Duodenal mucosa (tissue), 2 donors: ENCODE measurements around the gene BBS5.

Experiments used
- H3K27ac ChIP-seq: one replicate; pipeline ENCODE4 v1.7.0; 2013; ENCODE audit warnings: low read depth, low read length
- H3K27me3 ChIP-seq, 2 donors: one replicate each; pipeline ENCODE4 v1.7.0; 2013; ENCODE audit warnings: low read length in 2 of 2, control low read depth in 1 of 2; ENCODE audit not compliant: insufficient read depth in 2 of 2, control insufficient read depth in 1 of 2
- H3K36me3 ChIP-seq, 2 donors: one replicate each; pipeline ENCODE4 v1.7.0; 2013; ENCODE audit warnings: low read length in 2 of 2, control low read depth in 1 of 2; ENCODE audit not compliant: insufficient read depth in 2 of 2, control insufficient read depth in 1 of 2
- H3K4me1 ChIP-seq, 2 donors: one replicate each; pipeline ENCODE4 v1.7.0; 2013; ENCODE audit warnings: low read length in 2 of 2, control low read depth in 1 of 2; ENCODE audit not compliant: insufficient read depth in 2 of 2, control insufficient read depth in 1 of 2
- H3K4me3 ChIP-seq, 2 donors: one replicate each; pipeline ENCODE4 v1.7.0; 2013; ENCODE audit warnings: low read length in 2 of 2, low read depth in 1 of 2
- H3K9ac ChIP-seq, 2 donors: one replicate each; pipeline ENCODE4 v1.7.0; 2013; ENCODE audit warnings: low read length in 2 of 2, low read depth in 1 of 2
- H3K9me3 ChIP-seq, 2 donors: one replicate each; pipeline ENCODE4 v1.7.0; 2013; ENCODE audit warnings: low read length in 2 of 2, control low read depth in 1 of 2; ENCODE audit not compliant: control insufficient read depth in 1 of 2

BBS5 gene

GRCh38 chr2:169461143-169461542 lies 18.2 kb upstream of the BBS5 start:
- Histone ChIP-seq H3K27ac (no peak overlapping the region), H3K4me1 (peaks cover 0 to 14% of the 10 kb centered on the region in 2 donors), H3K27me3 (no peaks in the 10 kb centered on the region), H3K36me3 (no peaks in the 10 kb centered on the region), H3K4me3 (no peak overlapping the region), H3K9me3 (no peaks in the 10 kb centered on the region), H3K9ac (no peak overlapping the region)

GRCh38 chr2:169462896-169463695 lies 16.2 kb upstream of the BBS5 start:
- no peak overlapping the region for H3K9ac ChIP-seq
- H3K4me3 ChIP-seq, result no peak overlapping the region
- no peaks in the 10 kb centered on the region for H3K27me3 ChIP-seq
- no peaks in the 10 kb centered on the region for H3K9me3 ChIP-seq
- H3K27ac ChIP-seq, result no peak overlapping the region
- H3K4me1 ChIP-seq, result peaks cover 0 to 14% of the 10 kb centered on the region in 2 donors
- H3K36me3 ChIP-seq, result no peaks in the 10 kb centered on the region

GRCh38 chr2:169464466-169464865 lies 14.8 kb upstream of the BBS5 start:
- no peak overlapping the region for H3K4me3 ChIP-seq
- H3K9me3 ChIP-seq, result no peaks in the 10 kb centered on the region
- H3K9ac ChIP-seq, result no peak overlapping the region
- H3K27ac ChIP-seq, result no peak overlapping the region
- no peaks in the 10 kb centered on the region for H3K27me3 ChIP-seq
- peaks cover 0 to 14% of the 10 kb centered on the region in 2 donors for H3K4me1 ChIP-seq
- H3K36me3 ChIP-seq, result no peaks in the 10 kb centered on the region

- Histone ChIP-seq H3K36me3 (no peaks in the 10 kb centered on the region), H3K27ac (no peak overlapping the region)
Observed at GRCh38 chr2:169464882-169465281, 14.4 kb upstream of the BBS5 start.

GRCh38 chr2:169468841-169469240 lies 10.5 kb upstream of the BBS5 start:
- H3K4me3 ChIP-seq, result no peak overlapping the region
- no peak overlapping the region for H3K9ac ChIP-seq
- H3K27me3 ChIP-seq, result no peaks in the 10 kb centered on the region
- H3K27ac ChIP-seq, result no peak overlapping the region
- H3K9me3 ChIP-seq, result no peaks in the 10 kb centered on the region
- H3K4me1 ChIP-seq, result no peaks in the 10 kb centered on the region
- H3K36me3 ChIP-seq, result no peaks in the 10 kb centered on the region

More at GRCh38 chr2:169464882-169465281, 14.4 kb upstream of the BBS5 start:
- Histone ChIP-seq H3K27me3 (no peaks in the 10 kb centered on the region), H3K9ac (no peak overlapping the region), H3K9me3 (no peaks in the 10 kb centered on the region), H3K4me1 (peaks cover 0 to 14% of the 10 kb centered on the region in 2 donors), H3K4me3 (no peak overlapping the region)

- Histone ChIP-seq H3K4me3 (no peak overlapping the region), H3K9ac (no peak overlapping the region), H3K27ac (no peak overlapping the region), H3K36me3 (no peaks in the 10 kb centered on the region), H3K9me3 (no peaks in the 10 kb centered on the region), H3K27me3 (no peaks in the 10 kb centered on the region), H3K4me1 (no peaks in the 10 kb centered on the region)
Observed at GRCh38 chr2:169469952-169470572, 9.2 kb upstream of the BBS5 start.

- H3K9ac ChIP-seq, result no peak overlapping the region
- no peaks in the 10 kb centered on the region for H3K9me3 ChIP-seq
- no peak overlapping the region for H3K4me3 ChIP-seq
- no peak overlapping the region for H3K27ac ChIP-seq
- H3K4me1 ChIP-seq, result no peaks in the 10 kb centered on the region
- H3K36me3 ChIP-seq, result no peaks in the 10 kb centered on the region
- no peaks in the 10 kb centered on the region for H3K27me3 ChIP-seq
Observed at GRCh38 chr2:169472249-169472648, 7.0 kb upstream of the BBS5 start.

GRCh38 chr2:169476459-169476858 lies 2.8 kb upstream of the BBS5 start:
- Histone ChIP-seq H3K9me3 (no peaks in the 10 kb centered on the region), H3K36me3 (no peaks in the 10 kb centered on the region), H3K4me1 (peaks cover 4 to 7% of the 10 kb centered on the region in 2 donors), H3K27ac (no peak overlapping the region), H3K27me3 (no peaks in the 10 kb centered on the region), H3K4me3 (no peak overlapping the region), H3K9ac (no peak overlapping the region)

- peaks cover 4% of the 10 kb centered on the region in 2 donors for H3K36me3 ChIP-seq
- H3K27ac ChIP-seq, result no peak overlapping the region
- H3K4me3 ChIP-seq, result peak overlapping the region in 1 of 2 donors; percentile 85
- H3K4me1 ChIP-seq, result peaks cover 4 to 7% of the 10 kb centered on the region in 2 donors
- H3K9ac ChIP-seq, result no peak overlapping the region
- H3K27me3 ChIP-seq, result no peaks in the 10 kb centered on the region
- no peaks in the 10 kb centered on the region for H3K9me3 ChIP-seq
Observed at GRCh38 chr2:169478339-169478738, 955 bp upstream of the BBS5 start.

GRCh38 chr2:169478745-169479256 lies 493 bp upstream of the BBS5 start:
- H3K4me3 ChIP-seq, result peak overlapping the region; percentile 72 to 85
- H3K4me1 ChIP-seq, result peaks cover 4 to 7% of the 10 kb centered on the region in 2 donors
- peak overlapping the region; percentile 62 to 73 for H3K9ac ChIP-seq
- peaks cover 4 to 7% of the 10 kb centered on the region in 2 donors for H3K36me3 ChIP-seq
- no peaks in the 10 kb centered on the region for H3K9me3 ChIP-seq
- H3K27ac ChIP-seq, result peak overlapping the region; percentile 48
- H3K27me3 ChIP-seq, result no peaks in the 10 kb centered on the region
